ENCODE measurements around the gene SMG9. TPM values are rescaled to one million over a fixed set of nuclear protein-coding genes. Genes with fewer than 3 reads are reported as not detected.

The SMG9 gene
- total RNA-seq, 2 experiments from 2014 or later: 69.1 to 71.0 TPM

Other genes with a start within 250 kb of the SMG9 start
- 10 to 100 TPM; 66.8 to 73.7 TPM for gene ETHE1, start 227.8 kb downstream of the SMG9 start, total RNA-seq
- 1 to 10 TPM; 6.2 to 6.3 TPM for gene ZNF575, start 221.8 kb downstream of the SMG9 start, total RNA-seq
- 10 to 100 TPM; 41.2 to 42.6 TPM for gene XRCC1, start 179.4 kb downstream of the SMG9 start, total RNA-seq
- 1 to 10 TPM; 4.1 to 5.0 TPM for gene PINLYP, start 179.2 kb downstream of the SMG9 start, total RNA-seq
- gene IRGQ, start 158.8 kb downstream of the SMG9 start, total RNA-seq: 1 to 10 TPM; 9.0 to 9.7 TPM
- 10 to 100 TPM; 14.1 to 14.9 TPM for gene ZNF576, start 158.4 kb downstream of the SMG9 start, total RNA-seq
- gene SRRM5, start 142.9 kb downstream of the SMG9 start, total RNA-seq: under 1 TPM; 0.50 to 0.79 TPM
- gene ZNF428, start 135.3 kb downstream of the SMG9 start, total RNA-seq: 10 to 100 TPM; 24.5 to 30.5 TPM
- under 1 TPM; 0.12 to 0.20 TPM for gene CADM4, start 115.1 kb downstream of the SMG9 start, total RNA-seq
- gene PLAUR, start 84.8 kb downstream of the SMG9 start, total RNA-seq: 10 to 100 TPM; 10.3 TPM
- not detected for gene IRGC, start 38.9 kb downstream of the SMG9 start, total RNA-seq
- 10 to 100 TPM; 31.9 to 34.5 TPM for gene KCNN4, start 26.0 kb upstream of the SMG9 start, total RNA-seq
- under 1 TPM; 0.62 to 0.79 TPM for gene LYPD5, start 47.5 kb upstream of the SMG9 start, total RNA-seq
- 1 to 10 TPM; 6.1 to 7.4 TPM for gene ZNF283, start 72.4 kb upstream of the SMG9 start, total RNA-seq
- gene ZNF404, start 129.0 kb upstream of the SMG9 start, total RNA-seq: 1 to 10 TPM in 1 of 2 experiments, under 1 TPM in 1; 0.98 to 1.3 TPM
- 10 to 100 TPM; 17.0 to 17.1 TPM for gene ZNF45, start 180.3 kb upstream of the SMG9 start, total RNA-seq
- gene ZNF221, start 196.3 kb upstream of the SMG9 start, total RNA-seq: 1 to 10 TPM in 1 of 2 experiments, under 1 TPM in 1; 0.99 to 1.0 TPM
- gene ZNF155, start 229.2 kb upstream of the SMG9 start, total RNA-seq: 1 to 10 TPM; 6.3 to 6.6 TPM
- gene ZNF230, start 248.0 kb upstream of the SMG9 start, total RNA-seq: 1 to 10 TPM; 4.5 to 5.5 TPM

Measured in activated CD4-positive, alpha-beta T cell treated with anti-CD3 and anti-CD28 coated beads, Interleukin-2, amount 10 ng/mL, durations not matched to agents 7 days and 5 days (primary cell).